K562 treated with DMSO at 1 percent for 24 hours (cell line): ENCODE results near the gene OR5V1. TPM values are rescaled to one million over a fixed set of nuclear protein-coding genes. Genes with fewer than 3 reads are reported as not detected.

Experiments used
- total RNA-seq: library from RNA; unstranded; fragments of 300-600 nt; gene quantifications from 2 replicates; pipeline ENCODE4 v1.2.3, GENCODE V29; 2022; ENCODE audit warnings: low read depth; ENCODE audit not compliant: insufficient read depth

Gene OR5V1
- not detected in 2 replicates for total RNA-seq

DNA sequence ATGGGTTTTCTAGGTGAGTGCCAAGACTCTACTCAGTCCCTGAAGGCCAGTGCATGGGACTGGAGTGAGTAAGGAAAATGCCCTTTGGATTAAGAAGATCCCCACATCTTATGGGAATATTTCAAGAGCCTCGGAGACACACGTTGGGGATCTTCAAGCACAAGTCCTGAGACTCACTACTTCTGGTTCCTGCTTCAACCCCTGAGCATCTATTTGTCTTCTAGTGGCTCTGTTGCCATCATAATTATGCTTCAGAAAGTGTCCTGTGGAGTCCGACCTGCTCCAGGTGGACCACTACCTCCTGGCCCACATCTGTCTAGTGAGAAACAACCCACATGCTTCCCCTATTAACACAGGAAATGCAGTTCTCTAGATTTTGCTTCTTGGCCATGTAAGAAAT lies at the start of gene OR5V1:
Gene OR5V1 (minus strand): TSS at position 101 of the 400 bp plus-strand sequence. CDS start 12,670 bp downstream, outside the sequence.

DNA sequence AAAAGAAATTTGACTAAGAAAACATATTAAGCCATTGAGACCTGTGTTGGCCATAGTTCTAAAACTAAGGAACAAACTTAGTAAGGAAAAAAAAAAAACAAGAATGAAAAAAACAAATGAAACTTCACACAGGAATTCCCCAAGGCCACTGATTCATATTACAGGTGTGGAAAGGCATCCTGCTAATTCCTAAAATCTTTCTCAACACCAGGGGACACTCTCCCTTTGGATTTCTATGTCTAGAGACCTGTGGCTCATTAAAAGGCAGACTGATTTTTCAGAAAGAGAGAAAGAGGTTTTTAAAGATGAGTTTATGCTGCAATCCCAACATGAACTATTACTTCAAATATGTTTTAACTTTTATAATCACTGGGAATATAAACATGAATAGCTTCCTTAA lies 45.9 kb upstream of the OR5V1 start, which contains the start of gene OR12D1:
Gene OR12D1 (plus strand): TSS at position 341 of the 400 bp plus-strand sequence.

DNA sequence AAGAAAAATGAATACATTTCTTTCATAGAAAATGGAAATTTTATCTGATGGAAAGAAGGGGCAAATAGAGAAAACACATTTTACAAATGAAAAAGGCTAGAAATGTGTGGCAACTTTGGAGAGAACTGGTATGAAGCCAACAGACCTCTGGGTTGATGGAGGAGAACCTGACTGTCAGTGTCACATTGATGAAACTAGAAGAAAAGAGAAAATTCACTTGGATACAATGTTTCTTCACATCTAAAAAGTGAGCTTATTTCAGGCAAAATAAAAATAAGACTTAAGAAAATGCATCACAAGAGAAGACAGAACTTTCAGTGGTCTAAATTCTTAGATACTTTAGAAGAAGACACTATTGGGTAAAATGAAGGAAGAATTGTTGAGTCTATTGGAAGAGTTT lies 26.7 kb upstream of the OR5V1 start, which contains the start of gene OR12D2:
Gene OR12D2 (plus strand): TSS at position 301 of the 400 bp plus-strand sequence. CDS start 1,069 bp downstream, outside the sequence.

DNA sequence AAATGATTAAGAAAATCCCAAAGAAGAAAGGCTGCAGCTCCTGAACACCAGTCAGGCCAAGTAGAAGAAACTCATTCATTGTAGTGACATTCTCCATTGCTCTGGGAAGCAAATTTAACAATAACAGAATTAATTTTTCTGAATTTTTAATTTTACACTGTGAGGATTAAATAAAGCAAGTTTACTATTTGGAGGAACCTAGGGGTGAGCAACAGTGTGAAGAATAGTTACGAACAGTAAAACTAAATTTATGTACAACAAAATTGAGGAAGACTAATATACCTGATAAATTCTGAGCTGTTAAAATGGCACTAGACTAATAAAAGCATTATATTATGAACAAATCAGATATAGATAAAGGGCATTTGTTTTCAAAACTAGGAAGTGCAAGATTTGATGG lies 6.5 kb upstream of the OR5V1 start, which contains the start of gene OR12D3:
Gene OR12D3 (minus strand): TSS at position 101 of the 400 bp plus-strand sequence. CDS start 4 bp downstream, at position 97.

Other genes with a start within 250 kb of the OR5V1 start
- gene OR2J2, start 198.0 kb downstream of the OR5V1 start, total RNA-seq = not detected in 2 replicates
- not detected in 2 replicates for gene OR14J1, start 67.2 kb downstream of the OR5V1 start, total RNA-seq
- gene OR12D3, start 6.4 kb upstream of the OR5V1 start, total RNA-seq = not detected in 2 replicates
- gene OR12D2, start 26.8 kb upstream of the OR5V1 start, total RNA-seq = not detected in 2 replicates
- gene OR12D1, start 46.1 kb upstream of the OR5V1 start, total RNA-seq = not detected in 2 replicates
- not detected in 2 replicates for gene OR10C1, start 70.4 kb upstream of the OR5V1 start, total RNA-seq
- gene OR11A1, start 88.2 kb upstream of the OR5V1 start, total RNA-seq = not detected in 2 replicates
- not detected in 2 replicates for gene OR2H1, start 88.3 kb upstream of the OR5V1 start, total RNA-seq
- gene MAS1L, start 119.1 kb upstream of the OR5V1 start, total RNA-seq = not detected in 2 replicates
- gene UBD, start 190.9 kb upstream of the OR5V1 start, total RNA-seq = 1.2 and 1.8 TPM in 2 replicates
- not detected in 2 replicates for gene OR2H2, start 216.3 kb upstream of the OR5V1 start, total RNA-seq